GM12875 (cell line): ENCODE data around the gene CLPX.
"Not testable (repeated sequence)": the region's sequence is repeated elsewhere in the genome, so short reads cannot be mapped to it uniquely, and the experiment has no call there.

Experiments
- H3K4me3 ChIP-seq: one replicate; pipeline ENCODE4 v1.5.1; 2011; ENCODE audit warnings: low read depth, low read length, control low read depth
- TF ChIP-seq, protein P1 (sequence below): IDR thresholded peaks from 2 replicates; pipeline ENCODE4 v1.5.1; 2011; ENCODE audit warnings: low read depth, mild to moderate bottlenecking, control low read depth, inconsistent platforms, low read length, moderate library complexity, borderline replicate concordance; ENCODE audit not compliant: insufficient read depth

CLPX gene

DNA sequence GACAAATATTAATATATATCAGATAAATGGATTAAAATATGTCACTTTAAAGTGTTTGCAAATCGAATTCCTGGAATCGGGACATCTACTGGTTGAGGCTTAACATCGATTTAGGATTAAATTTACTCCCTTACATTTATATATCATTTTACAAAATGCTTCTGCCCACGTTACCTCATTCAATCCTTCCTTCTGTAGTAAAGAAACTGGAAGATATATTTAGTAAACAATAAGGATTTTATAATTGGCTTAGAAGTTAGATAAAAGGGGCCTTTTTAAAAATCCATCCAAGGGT is 1.3 kb downstream of the CLPX start:
- TF ChIP-seq, protein P1, sequence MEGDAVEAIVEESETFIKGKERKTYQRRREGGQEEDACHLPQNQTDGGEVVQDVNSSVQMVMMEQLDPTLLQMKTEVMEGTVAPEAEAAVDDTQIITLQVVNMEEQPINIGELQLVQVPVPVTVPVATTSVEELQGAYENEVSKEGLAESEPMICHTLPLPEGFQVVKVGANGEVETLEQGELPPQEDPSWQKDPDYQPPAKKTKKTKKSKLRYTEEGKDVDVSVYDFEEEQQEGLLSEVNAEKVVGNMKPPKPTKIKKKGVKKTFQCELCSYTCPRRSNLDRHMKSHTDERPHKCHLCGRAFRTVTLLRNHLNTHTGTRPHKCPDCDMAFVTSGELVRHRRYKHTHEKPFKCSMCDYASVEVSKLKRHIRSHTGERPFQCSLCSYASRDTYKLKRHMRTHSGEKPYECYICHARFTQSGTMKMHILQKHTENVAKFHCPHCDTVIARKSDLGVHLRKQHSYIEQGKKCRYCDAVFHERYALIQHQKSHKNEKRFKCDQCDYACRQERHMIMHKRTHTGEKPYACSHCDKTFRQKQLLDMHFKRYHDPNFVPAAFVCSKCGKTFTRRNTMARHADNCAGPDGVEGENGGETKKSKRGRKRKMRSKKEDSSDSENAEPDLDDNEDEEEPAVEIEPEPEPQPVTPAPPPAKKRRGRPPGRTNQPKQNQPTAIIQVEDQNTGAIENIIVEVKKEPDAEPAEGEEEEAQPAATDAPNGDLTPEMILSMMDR, result no peak
- H3K4me3 ChIP-seq, result peak overlapping the region; percentile 94

DNA sequence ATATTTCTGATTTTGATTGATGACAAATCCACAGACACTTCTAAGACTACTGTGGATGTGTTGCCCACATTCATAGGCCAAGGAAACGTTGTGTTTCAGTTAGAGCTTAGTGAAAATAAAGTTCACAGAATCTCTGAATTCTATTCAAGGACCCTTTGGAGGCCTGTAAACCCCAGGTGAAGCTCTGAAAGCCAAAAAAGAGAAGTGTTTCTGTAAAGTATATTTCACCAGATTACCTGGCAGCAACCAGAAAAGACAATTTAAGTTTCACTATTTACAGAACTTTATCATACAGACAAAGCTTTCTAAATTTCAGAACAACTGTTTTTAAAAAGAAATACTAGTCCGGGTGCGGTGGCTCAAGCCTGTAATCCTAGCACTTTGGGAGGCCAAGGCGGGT is 2.6 kb downstream of the CLPX start:
- peak overlapping the region; percentile 38 for H3K4me3 ChIP-seq
- TF ChIP-seq, protein P1, result no peak

DNA sequence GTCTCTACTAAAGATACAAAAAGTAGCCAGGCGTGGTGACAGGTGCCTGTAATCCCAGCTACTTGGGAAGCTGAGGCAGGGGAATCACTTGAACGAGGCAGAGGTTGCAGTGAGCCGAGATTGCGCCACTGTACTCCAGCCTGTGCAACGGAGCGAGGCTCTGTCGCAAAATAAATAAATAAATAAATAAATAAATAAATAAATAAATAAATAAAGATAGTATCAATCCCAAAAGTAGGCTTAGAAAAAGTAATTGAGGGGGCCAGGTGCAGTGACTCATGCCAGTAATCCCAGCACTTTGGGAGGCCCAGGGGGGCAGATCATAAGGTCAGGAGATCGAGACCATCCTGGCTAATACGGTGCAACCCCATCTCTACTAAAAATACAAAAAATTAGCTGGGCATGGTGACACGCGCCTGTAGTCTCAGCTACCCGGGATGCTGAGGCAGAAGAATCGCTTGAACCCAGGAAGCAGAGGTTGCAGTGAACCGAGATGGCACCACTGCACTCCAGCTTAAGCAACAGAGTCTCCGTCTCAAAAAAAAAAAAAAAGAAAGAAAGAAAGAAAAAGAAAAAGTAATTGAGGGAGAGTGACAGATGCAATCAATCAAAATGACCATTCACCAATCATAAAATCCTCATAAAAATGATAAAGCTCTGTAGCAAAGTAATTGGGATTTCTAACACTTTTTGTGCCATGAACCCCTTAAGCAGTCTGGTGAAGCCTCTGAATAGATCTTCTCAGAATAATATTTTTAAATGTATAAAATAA is 3.4 kb downstream of the CLPX start:
- not testable (repeated sequence) for H3K4me3 ChIP-seq

DNA sequence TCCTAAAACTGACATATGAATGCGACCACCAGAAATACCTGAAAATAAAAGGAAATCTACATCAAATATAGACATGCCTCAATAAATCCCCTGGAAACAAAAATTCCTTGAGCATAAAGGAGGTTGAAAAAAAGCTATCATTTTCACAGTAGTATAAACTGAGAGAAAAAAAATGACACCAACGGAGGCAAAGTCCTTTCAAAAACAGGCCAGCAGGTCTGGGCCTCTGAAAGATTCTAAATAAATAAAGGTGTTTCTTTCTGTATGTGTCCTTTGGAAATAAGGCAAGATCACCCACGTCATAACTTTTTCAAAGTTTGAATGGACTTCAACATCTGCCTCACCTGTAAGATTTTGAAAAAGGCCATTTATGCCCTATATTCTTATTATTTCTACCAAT is 5.0 kb downstream of the CLPX start:
- TF ChIP-seq, protein P1, result no peak

DNA sequence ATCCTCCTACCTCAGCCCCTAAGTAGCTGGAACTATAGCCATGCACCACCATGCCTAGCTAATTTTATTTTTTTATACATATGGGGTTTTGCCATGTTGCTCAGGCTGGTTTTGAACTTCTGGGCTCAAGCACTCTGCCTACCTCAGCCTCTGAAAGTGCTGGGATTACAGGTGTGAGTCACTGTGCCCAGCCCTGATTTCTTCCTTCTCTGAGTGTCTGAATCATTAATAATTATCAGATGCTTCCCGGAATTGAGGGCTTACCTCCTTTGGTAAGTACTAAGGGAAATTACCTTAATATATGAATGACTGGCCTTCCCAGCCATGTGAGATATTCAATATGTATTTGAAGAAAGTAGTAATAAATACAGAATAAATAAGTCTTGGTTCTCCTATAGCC is 7.2 kb downstream of the CLPX start:
- H3K4me3 ChIP-seq, result no peak overlapping the region
- TF ChIP-seq, protein P1, result no peak

More for the DNA sequence above, 5.0 kb downstream of the CLPX start:
- H3K4me3 ChIP-seq, result no peak overlapping the region

DNA sequence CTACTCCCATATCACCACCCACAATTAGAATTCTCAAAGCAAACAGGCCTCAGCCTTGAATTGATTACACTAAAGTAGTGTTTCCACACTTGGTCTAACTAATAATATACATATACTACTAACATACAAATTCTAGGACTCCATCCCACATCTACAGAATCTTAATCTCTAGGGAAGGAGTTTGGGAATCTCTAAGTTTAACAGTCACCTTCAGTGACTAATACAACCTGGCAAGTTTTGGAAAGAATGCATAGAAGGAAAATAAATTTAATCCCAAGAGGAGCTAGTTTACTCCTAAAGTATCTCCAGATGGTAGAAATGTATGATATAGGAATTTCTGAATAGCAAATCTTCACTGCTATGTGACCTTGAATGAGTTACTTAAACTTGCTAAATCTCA is 9.1 kb downstream of the CLPX start:
- TF ChIP-seq, protein P1, result no peak
- no peak overlapping the region for H3K4me3 ChIP-seq

DNA sequence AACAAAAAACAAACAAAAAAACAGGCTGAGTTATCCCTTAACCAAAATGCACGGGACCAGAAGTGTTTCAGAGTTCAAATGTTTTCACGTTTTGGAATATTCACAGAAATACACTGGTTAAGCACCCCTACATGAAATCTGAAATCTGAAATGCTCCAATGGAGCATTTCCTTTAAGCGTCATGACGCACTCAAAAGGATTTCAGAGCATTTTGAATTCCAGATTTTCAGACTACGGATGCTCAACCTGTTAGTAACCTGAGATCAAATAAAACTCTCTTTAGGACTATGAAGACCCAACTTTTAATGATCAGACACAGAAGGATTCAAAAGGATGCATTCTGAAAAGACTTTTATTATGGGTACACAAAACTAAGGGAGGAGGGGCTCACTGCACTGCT is 9.6 kb downstream of the CLPX start:
- TF ChIP-seq, protein P1, result no peak
- H3K4me3 ChIP-seq, result no peak overlapping the region
